Smooth muscle cell (in vitro differentiated cells): ENCODE measurements around the gene PACSIN2. TPM values are rescaled to one million over a fixed set of nuclear protein-coding genes. Genes with fewer than 3 reads are reported as not detected.

Source experiments
- DNase-seq: peaks from one replicate; lab custom pipeline; 2025; ENCODE audit not compliant: unreplicated experiment; lab: John Stamatoyannopoulos, UW
- H2AFZ ChIP-seq: fragments of 200-600 bp; sonication (generic); 2 replicates; pipeline ENCODE4 v1.6.0; 2016; ENCODE audit warnings: antibody characterized with exemption, low read depth, mild to moderate bottlenecking
- H3F3A ChIP-seq: fragments of 200-600 bp; sonication (generic); 2 replicates; pipeline ENCODE4 v1.6.0; 2017; ENCODE audit warnings: antibody characterized with exemption, low read depth
- H3K27ac ChIP-seq: fragments of 200-600 bp; sonication (generic); 2 replicates; pipeline ENCODE4 v1.5.1; 2016; ENCODE audit warnings: low read depth, mild to moderate bottlenecking
- H3K27me3 ChIP-seq: fragments of 200-600 bp; sonication (generic); 2 replicates; pipeline ENCODE4 v1.6.1; 2016; ENCODE audit warnings: low read depth, mild to moderate bottlenecking
- H3K36me3 ChIP-seq: fragments of 200-600 bp; sonication (generic); 2 replicates; pipeline ENCODE4 v1.5.1; 2016; ENCODE audit warnings: low read depth
- H3K4me1 ChIP-seq: fragments of 200-600 bp; sonication (generic); 2 replicates; pipeline ENCODE4 v1.5.1; 2016; ENCODE audit warnings: low read depth
- H3K4me2 ChIP-seq: fragments of 200-600 bp; sonication (generic); 2 replicates; pipeline ENCODE4 v1.6.0; 2016; ENCODE audit warnings: mild to moderate bottlenecking
- H3K4me3 ChIP-seq: fragments of 200-600 bp; sonication (generic); 2 replicates; pipeline ENCODE4 v1.5.1; 2016; ENCODE audit warnings: mild to moderate bottlenecking
- H3K79me2 ChIP-seq: fragments of 200-600 bp; sonication (generic); 2 replicates; pipeline ENCODE4 v1.6.0; 2016; ENCODE audit warnings: low read depth, mild to moderate bottlenecking
- H3K9ac ChIP-seq: fragments of 200-600 bp; sonication (generic); 2 replicates; pipeline ENCODE4 v1.6.0; 2016; ENCODE audit warnings: low read depth
- H3K9me3 ChIP-seq: fragments of 200-600 bp; sonication (generic); replicated peaks from 2 replicates; pipeline ENCODE4 v1.5.1; 2016; ENCODE audit warnings: low read depth
- H4K20me1 ChIP-seq: fragments of 200-600 bp; sonication (generic); 2 replicates; pipeline ENCODE4 v1.6.0; 2016; ENCODE audit warnings: low read depth
- WGBS: methylation state at CpG from one replicate; pipeline ENCODE4 v1.1.7; 2016; ENCODE audit warnings: low lambda C conversion rate; 5-methylcytosine and 5-hydroxymethylcytosine counted together
- polyA plus RNA-seq: library from polyadenylated mRNA; unstranded; fragments of >200 nt; fragmentation: Nextera tagmentation; extraction: Ambion mirVana; gene quantifications from 2 replicates; pipeline ENCODE4 v1.2.1, GENCODE V29; 2016
- total RNA-seq: library from RNA; depleted of rRNA; stranded (reverse); fragments of >200 nt; gene quantifications from 2 replicates; pipeline ENCODE4 v1.2.3, GENCODE V29; 2014
- TF ChIP-seq, protein P1 (sequence below): fragments of 200-600 bp; sonication (generic); IDR thresholded peaks from 2 replicates; pipeline ENCODE4 v1.5.1; 2017; ENCODE audit warnings: borderline replicate concordance, mild to moderate bottlenecking, antibody characterized with exemption; ENCODE audit not compliant: insufficient read depth, poor library complexity, severe bottlenecking

The PACSIN2 gene
- total and polyA plus RNA-seq, 2 experiments from 2014 or later: 34.7 to 41.1 TPM

DNA sequence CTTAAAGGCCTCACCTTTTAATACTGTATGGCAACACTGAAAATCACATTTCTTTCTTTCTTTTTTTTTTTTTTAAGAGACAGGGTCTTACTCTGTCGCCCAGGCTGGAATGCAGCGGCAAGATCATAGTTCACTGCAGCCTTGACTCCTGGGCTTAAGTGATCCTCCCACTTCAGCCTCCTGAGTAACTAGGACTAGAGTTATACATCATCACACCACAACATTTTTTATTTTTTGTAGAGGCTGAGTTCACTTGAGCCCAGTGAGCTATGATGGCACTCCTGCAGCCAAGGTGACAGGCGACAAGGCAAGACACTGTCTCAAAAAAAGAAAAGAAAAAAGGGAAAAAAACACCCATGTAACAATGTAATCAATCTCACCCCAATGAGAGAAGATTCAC is 167.8 kb downstream of the PACSIN2 start:
- H3K4me3 ChIP-seq: no peak overlapping the region
- H3K36me3 ChIP-seq: peaks cover 3% of the 10 kb centered on the region
- H3K4me1 ChIP-seq: no peaks in the 10 kb centered on the region
- peaks cover 98% of the 10 kb centered on the region for H4K20me1 ChIP-seq
- TF ChIP-seq, protein P1, sequence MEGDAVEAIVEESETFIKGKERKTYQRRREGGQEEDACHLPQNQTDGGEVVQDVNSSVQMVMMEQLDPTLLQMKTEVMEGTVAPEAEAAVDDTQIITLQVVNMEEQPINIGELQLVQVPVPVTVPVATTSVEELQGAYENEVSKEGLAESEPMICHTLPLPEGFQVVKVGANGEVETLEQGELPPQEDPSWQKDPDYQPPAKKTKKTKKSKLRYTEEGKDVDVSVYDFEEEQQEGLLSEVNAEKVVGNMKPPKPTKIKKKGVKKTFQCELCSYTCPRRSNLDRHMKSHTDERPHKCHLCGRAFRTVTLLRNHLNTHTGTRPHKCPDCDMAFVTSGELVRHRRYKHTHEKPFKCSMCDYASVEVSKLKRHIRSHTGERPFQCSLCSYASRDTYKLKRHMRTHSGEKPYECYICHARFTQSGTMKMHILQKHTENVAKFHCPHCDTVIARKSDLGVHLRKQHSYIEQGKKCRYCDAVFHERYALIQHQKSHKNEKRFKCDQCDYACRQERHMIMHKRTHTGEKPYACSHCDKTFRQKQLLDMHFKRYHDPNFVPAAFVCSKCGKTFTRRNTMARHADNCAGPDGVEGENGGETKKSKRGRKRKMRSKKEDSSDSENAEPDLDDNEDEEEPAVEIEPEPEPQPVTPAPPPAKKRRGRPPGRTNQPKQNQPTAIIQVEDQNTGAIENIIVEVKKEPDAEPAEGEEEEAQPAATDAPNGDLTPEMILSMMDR: no peak
- H2AFZ ChIP-seq: no peak overlapping the region
- H3K9me3 ChIP-seq: no peaks in the 10 kb centered on the region
- H3K79me2 ChIP-seq: peaks cover 87% of the 10 kb centered on the region
- H3K27me3 ChIP-seq: no peaks in the 10 kb centered on the region
- no peak overlapping the region for H3K4me2 ChIP-seq
- no peak overlapping the region for H3K9ac ChIP-seq
- H3K27ac ChIP-seq: no peak overlapping the region
- WGBS: 89% methylated on average over 3 of the region's 3 CpGs
- no peak for DNase-seq
- no peaks in the 10 kb centered on the region for H3F3A ChIP-seq

DNA sequence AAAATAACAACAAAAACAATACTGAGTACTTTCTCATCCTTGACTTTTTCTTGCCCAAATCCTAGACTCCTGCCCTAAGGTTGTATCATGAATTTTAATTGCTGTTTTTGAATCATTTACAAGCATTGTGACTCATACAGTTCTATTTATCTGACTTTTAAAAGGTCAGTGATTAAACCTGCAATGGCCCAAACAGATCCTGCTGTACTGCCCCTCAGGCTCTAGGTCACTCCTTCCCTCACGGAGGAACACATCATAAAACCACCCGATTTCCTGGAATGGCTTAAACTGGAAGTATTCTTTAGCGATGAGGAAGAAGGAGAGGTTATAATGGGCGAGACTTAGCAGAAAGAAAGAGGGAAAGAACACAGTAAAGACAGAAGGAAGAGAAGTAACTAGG is 170.2 kb downstream of the PACSIN2 start:
- TF ChIP-seq, protein P1: no peak

GRCh38 chr22:42842658-42843370 is 172.1 kb downstream of the PACSIN2 start:
- H3K27ac ChIP-seq: no peak overlapping the region
- peaks cover 7% of the 10 kb centered on the region for H3K36me3 ChIP-seq
- peaks cover 96% of the 10 kb centered on the region for H4K20me1 ChIP-seq
- no peak overlapping the region for H3K9ac ChIP-seq
- no peaks in the 10 kb centered on the region for H3K9me3 ChIP-seq
- no peak for DNase-seq
- H3K4me1 ChIP-seq: no peaks in the 10 kb centered on the region
- TF ChIP-seq, protein P1: no peak
- H3K4me3 ChIP-seq: no peak overlapping the region
- WGBS: 93% methylated on average over 14 of the region's 14 CpGs
- no peaks in the 10 kb centered on the region for H3K27me3 ChIP-seq
- no peaks in the 10 kb centered on the region for H3F3A ChIP-seq
- H2AFZ ChIP-seq: no peak overlapping the region
- peaks cover 72% of the 10 kb centered on the region for H3K79me2 ChIP-seq
- no peak overlapping the region for H3K4me2 ChIP-seq

More for the DNA sequence above, 170.2 kb downstream of the PACSIN2 start:
- Histone ChIP-seq H3K27me3 (no peaks in the 10 kb centered on the region), H3K4me2 (no peak overlapping the region), H3K4me1 (no peaks in the 10 kb centered on the region), H3K9ac (no peak overlapping the region), H3K4me3 (no peak overlapping the region), H3K9me3 (no peaks in the 10 kb centered on the region), H3F3A (no peaks in the 10 kb centered on the region), H2AFZ (no peak overlapping the region), H3K79me2 (peaks cover 76% of the 10 kb centered on the region), H3K36me3 (peaks cover 7% of the 10 kb centered on the region), H3K27ac (peak overlapping the region; percentile 48), H4K20me1 (peaks cover 98% of the 10 kb centered on the region)
- WGBS: 31% methylated on average over 4 of the region's 4 CpGs
- no peak for DNase-seq

- Histone ChIP-seq H3K27me3 (no peaks in the 10 kb centered on the region), H3K4me3 (no peak overlapping the region), H3K4me2 (no peak overlapping the region), H4K20me1 (peaks cover 95% of the 10 kb centered on the region), H3K36me3 (peaks cover 14% of the 10 kb centered on the region), H3K9me3 (no peaks in the 10 kb centered on the region), H2AFZ (no peak overlapping the region), H3K79me2 (peaks cover 67% of the 10 kb centered on the region), H3F3A (no peaks in the 10 kb centered on the region), H3K9ac (no peak overlapping the region), H3K27ac (peak overlapping the region; percentile 6), H3K4me1 (no peaks in the 10 kb centered on the region)
- no peak for DNase-seq
- TF ChIP-seq, protein P1: no peak
- 64% methylated on average over 3 of the region's 3 CpGs for WGBS
Measured at GRCh38 chr22:42841444-42841843, 173.5 kb downstream of the PACSIN2 start.
